ENCODE results near the gene ZC3H10.

- TF ChIP-seq CTCF (IDR thresholded peaks at IDR 0.05) (peak in 2 of 3 donors; percentile 11 to 17), POLR2A (IDR thresholded peaks at IDR 0.05) (peak; percentile 31), POLR2AphosphoS5 (IDR thresholded peaks at IDR 0.05) (peak in 1 of 3 donors; percentile 43)
Observed at GRCh38 chr12:56079723-56080555, 38.1 kb upstream of the ZC3H10 start, which contains the start of gene ERBB3.

Data from breast epithelium (tissue), 3 donors.